A549 (cell line): ENCODE data around the gene SHD.

ENCODE experiments used
- EP300 ChIP-seq, 2 experiments: fragments of >200 bp; sonication (Bioruptor Twin); formaldehyde crosslinking; IDR thresholded peaks; 2 replicates in 1 of 2; 3 replicates in 1 of 2; pipeline ENCODE4 v1.6.1; 2016 to 2017
- POLR2A ChIP-seq: IDR thresholded peaks from 2 replicates; pipeline ENCODE4 v1.6.1; 2012; ENCODE audit warnings: mild to moderate bottlenecking, low read length

- no peak for TF ChIP-seq EP300 (IDR thresholded peaks at IDR 0.05)
- TF ChIP-seq POLR2A, result no peak
Observed at GRCh38 chr19:4277191-4277696, 1.8 kb upstream of the SHD start.
